DND-41 (cell line): ENCODE results near the gene CKAP5.

Experiments used
- ATAC-seq: fragments of 200-7000 bp; cut with Tn5 transposase; 3 replicates; pipeline ENCODE4 v1.9.1; 2021; ENCODE audit warnings: low read depth; ENCODE audit not compliant: insufficient read depth
- DNase-seq: peaks from one replicate; pipeline ENCODE4 v3.0.0-alpha.2; 2020
- H2AFZ ChIP-seq: 2 replicates; pipeline ENCODE4 v1.6.0; 2012; ENCODE audit warnings: low read depth, low read length
- H3K27ac ChIP-seq: 2 replicates; pipeline ENCODE4 v1.5.1; 2012; ENCODE audit warnings: low read length, inconsistent platforms
- H3K27me3 ChIP-seq: fragments of 200-600 bp; sonication (generic); 2 replicates; pipeline ENCODE4 v1.6.0; 2012; ENCODE audit warnings: low read length, mild to moderate bottlenecking, inconsistent platforms; ENCODE audit not compliant: insufficient read depth, poor library complexity
- H3K36me3 ChIP-seq: 2 replicates; pipeline ENCODE4 v1.5.1; 2012; ENCODE audit warnings: low read length, inconsistent platforms; ENCODE audit not compliant: insufficient read depth
- H3K4me1 ChIP-seq: 2 replicates; pipeline ENCODE4 v1.5.1; 2012; ENCODE audit warnings: mild to moderate bottlenecking, low read length; ENCODE audit not compliant: insufficient read depth
- H3K4me2 ChIP-seq: 2 replicates; pipeline ENCODE4 v1.6.0; 2012; ENCODE audit warnings: mild to moderate bottlenecking, moderate library complexity, low read length, inconsistent platforms; ENCODE audit not compliant: insufficient read depth
- H3K4me3 ChIP-seq, 2 experiments: fragments of 200-600 bp in 1 of 2; shearing (Covaris generic) in 1 of 2; 2 replicates each; pipeline ENCODE4 v1.5.1; 2012 to 2016; ENCODE audit warnings: inconsistent platforms in 2 of 2, low read length in 2 of 2, mild to moderate bottlenecking in 2 of 2, low read depth in 1 of 2, moderate library complexity in 1 of 2
- H3K79me2 ChIP-seq: 2 replicates; pipeline ENCODE4 v1.6.0; 2012; ENCODE audit warnings: low read length, inconsistent platforms; ENCODE audit not compliant: insufficient read depth
- H3K9ac ChIP-seq: 2 replicates; pipeline ENCODE4 v1.6.0; 2012; ENCODE audit warnings: low read depth, mild to moderate bottlenecking, inconsistent platforms, low read length, moderate library complexity
- H3K9me3 ChIP-seq: 2 replicates; pipeline ENCODE4 v1.5.1; 2012; ENCODE audit warnings: low read length, moderate library complexity, mild to moderate bottlenecking, inconsistent platforms; ENCODE audit not compliant: insufficient read depth, severe bottlenecking
- H4K20me1 ChIP-seq: 2 replicates; pipeline ENCODE4 v1.6.0; 2012; ENCODE audit warnings: low read length; ENCODE audit not compliant: insufficient read depth
- EZH2 ChIP-seq: IDR thresholded peaks from 3 replicates; pipeline ENCODE4 v1.6.1; 2012; ENCODE audit warnings: borderline replicate concordance, low read depth, mild to moderate bottlenecking, moderate library complexity, low read length, inconsistent platforms; ENCODE audit not compliant: severe bottlenecking
- TF ChIP-seq, protein P1 (sequence below): IDR thresholded peaks from 2 replicates; pipeline ENCODE4 v1.5.1; 2012; ENCODE audit warnings: borderline replicate concordance, low read length, moderate library complexity, mild to moderate bottlenecking; ENCODE audit not compliant: poor library complexity, severe bottlenecking; ENCODE audit errors: extremely low read depth

Gene CKAP5

DNA sequence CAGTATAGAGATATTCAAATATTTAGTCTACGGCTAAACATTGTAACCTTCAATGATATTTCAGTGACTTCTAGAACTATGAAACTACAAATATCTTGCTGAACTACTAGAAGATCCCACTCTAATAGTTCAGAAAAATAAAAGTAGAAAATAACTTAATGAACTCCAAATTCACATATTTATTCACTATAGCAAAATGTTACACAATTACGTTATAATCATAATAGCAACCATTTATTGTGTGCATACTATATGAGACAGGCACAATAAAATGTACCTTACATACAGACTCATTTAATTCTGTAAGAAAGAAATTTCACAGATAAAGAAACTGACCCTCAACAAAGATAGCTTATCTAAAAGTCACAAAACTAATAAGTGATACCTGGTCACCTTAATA, 69.2 kb downstream of the CKAP5 start:
- Histone ChIP-seq H3K4me3 (no peak overlapping the region), H3K27ac (no peak overlapping the region), H3K9me3 (no peaks in the 10 kb centered on the region), H3K79me2 (no peaks in the 10 kb centered on the region), H3K4me1 (no peaks in the 10 kb centered on the region), H3K9ac (no peak overlapping the region), H3K27me3 (no peaks in the 10 kb centered on the region), H2AFZ (no peak overlapping the region), H3K4me2 (no peak overlapping the region), H3K36me3 (peaks cover 91% of the 10 kb centered on the region), H4K20me1 (no peaks in the 10 kb centered on the region)
- ATAC-seq (no peak), DNase-seq (no peak)
- TF ChIP-seq, protein P1, sequence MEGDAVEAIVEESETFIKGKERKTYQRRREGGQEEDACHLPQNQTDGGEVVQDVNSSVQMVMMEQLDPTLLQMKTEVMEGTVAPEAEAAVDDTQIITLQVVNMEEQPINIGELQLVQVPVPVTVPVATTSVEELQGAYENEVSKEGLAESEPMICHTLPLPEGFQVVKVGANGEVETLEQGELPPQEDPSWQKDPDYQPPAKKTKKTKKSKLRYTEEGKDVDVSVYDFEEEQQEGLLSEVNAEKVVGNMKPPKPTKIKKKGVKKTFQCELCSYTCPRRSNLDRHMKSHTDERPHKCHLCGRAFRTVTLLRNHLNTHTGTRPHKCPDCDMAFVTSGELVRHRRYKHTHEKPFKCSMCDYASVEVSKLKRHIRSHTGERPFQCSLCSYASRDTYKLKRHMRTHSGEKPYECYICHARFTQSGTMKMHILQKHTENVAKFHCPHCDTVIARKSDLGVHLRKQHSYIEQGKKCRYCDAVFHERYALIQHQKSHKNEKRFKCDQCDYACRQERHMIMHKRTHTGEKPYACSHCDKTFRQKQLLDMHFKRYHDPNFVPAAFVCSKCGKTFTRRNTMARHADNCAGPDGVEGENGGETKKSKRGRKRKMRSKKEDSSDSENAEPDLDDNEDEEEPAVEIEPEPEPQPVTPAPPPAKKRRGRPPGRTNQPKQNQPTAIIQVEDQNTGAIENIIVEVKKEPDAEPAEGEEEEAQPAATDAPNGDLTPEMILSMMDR: no peak
- TF ChIP-seq EZH2: no peak

GRCh38 chr11:46769636-46770221, 76.4 kb downstream of the CKAP5 start:
- Histone ChIP-seq H3K27me3 (no peaks in the 10 kb centered on the region), H2AFZ (no peak overlapping the region), H3K27ac (no peak overlapping the region), H3K36me3 (peaks cover 93% of the 10 kb centered on the region), H3K79me2 (no peaks in the 10 kb centered on the region), H3K4me2 (no peak overlapping the region), H3K9me3 (no peaks in the 10 kb centered on the region), H4K20me1 (no peaks in the 10 kb centered on the region), H3K4me1 (no peaks in the 10 kb centered on the region), H3K9ac (no peak overlapping the region), H3K4me3 (no peak overlapping the region)
- no peak for TF ChIP-seq EZH2
- TF ChIP-seq, protein P1: no peak
- DNase-seq: no peak
- no peak for ATAC-seq

- Histone ChIP-seq H3K4me3 (no peak overlapping the region), H3K4me2 (no peak overlapping the region), H3K36me3 (peaks cover 99% of the 10 kb centered on the region)
Observed at GRCh38 chr11:46766656-46767055, 79.4 kb downstream of the CKAP5 start.

More at GRCh38 chr11:46766656-46767055, 79.4 kb downstream of the CKAP5 start:
- no peaks in the 10 kb centered on the region for H3K27me3 ChIP-seq
- TF ChIP-seq, protein P1: no peak
- no peak for TF ChIP-seq EZH2
- ATAC-seq: no peak
- H3K9ac ChIP-seq: no peak overlapping the region
- no peaks in the 10 kb centered on the region for H4K20me1 ChIP-seq
- no peak overlapping the region for H2AFZ ChIP-seq
- no peaks in the 10 kb centered on the region for H3K4me1 ChIP-seq
- H3K79me2 ChIP-seq: no peaks in the 10 kb centered on the region
- no peaks in the 10 kb centered on the region for H3K9me3 ChIP-seq
- no peak for DNase-seq
- no peak overlapping the region for H3K27ac ChIP-seq
